OCI-LY7 (cell line): Measurements from ENCODE around the gene TBC1D2B.

ENCODE experiments used
- EZH2phosphoT487 ChIP-seq: fragments of 200-600 bp; sonication (generic); IDR thresholded peaks from 2 replicates; pipeline ENCODE4 v1.6.1; 2018; ENCODE audit warnings: low read depth, borderline replicate concordance, mild to moderate bottlenecking, mixed run types, antibody characterized with exemption, low read length, moderate library complexity, mixed read lengths
- TF ChIP-seq, protein P1 (sequence below): fragments of 200-600 bp; sonication (generic); conservative IDR thresholded peaks from 2 replicates; pipeline ENCODE4 v1.5.1; 2014; ENCODE audit warnings: mild to moderate bottlenecking, antibody characterized with exemption, low read length, moderate library complexity, mixed read lengths

DNA sequence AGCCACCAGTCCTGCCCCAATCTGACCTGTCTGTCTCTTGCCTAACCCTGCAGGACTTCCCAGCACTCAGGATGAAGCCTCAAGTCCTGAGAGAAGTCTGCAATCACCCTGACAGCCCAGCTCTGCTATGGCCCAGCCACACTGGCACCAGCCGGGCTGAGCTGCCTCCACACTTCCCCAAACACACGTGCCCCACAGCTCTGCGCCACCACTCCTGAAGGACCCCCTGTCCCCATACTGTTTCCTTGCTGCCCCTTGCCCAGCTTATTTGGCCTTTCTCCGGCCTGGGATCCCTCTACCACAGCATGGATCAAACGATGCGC, 76.6 kb downstream of the TBC1D2B start:
- TF ChIP-seq, protein P1, sequence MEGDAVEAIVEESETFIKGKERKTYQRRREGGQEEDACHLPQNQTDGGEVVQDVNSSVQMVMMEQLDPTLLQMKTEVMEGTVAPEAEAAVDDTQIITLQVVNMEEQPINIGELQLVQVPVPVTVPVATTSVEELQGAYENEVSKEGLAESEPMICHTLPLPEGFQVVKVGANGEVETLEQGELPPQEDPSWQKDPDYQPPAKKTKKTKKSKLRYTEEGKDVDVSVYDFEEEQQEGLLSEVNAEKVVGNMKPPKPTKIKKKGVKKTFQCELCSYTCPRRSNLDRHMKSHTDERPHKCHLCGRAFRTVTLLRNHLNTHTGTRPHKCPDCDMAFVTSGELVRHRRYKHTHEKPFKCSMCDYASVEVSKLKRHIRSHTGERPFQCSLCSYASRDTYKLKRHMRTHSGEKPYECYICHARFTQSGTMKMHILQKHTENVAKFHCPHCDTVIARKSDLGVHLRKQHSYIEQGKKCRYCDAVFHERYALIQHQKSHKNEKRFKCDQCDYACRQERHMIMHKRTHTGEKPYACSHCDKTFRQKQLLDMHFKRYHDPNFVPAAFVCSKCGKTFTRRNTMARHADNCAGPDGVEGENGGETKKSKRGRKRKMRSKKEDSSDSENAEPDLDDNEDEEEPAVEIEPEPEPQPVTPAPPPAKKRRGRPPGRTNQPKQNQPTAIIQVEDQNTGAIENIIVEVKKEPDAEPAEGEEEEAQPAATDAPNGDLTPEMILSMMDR = no peak
- no peak for TF ChIP-seq EZH2phosphoT487
